ENCODE data around the gene NKX1-1. TPM values are rescaled to one million over a fixed set of nuclear protein-coding genes. Genes with fewer than 3 reads are reported as not detected.

The NKX1-1 gene
- total RNA-seq, 1 experiment from 2014 or later = not detected

DNA sequence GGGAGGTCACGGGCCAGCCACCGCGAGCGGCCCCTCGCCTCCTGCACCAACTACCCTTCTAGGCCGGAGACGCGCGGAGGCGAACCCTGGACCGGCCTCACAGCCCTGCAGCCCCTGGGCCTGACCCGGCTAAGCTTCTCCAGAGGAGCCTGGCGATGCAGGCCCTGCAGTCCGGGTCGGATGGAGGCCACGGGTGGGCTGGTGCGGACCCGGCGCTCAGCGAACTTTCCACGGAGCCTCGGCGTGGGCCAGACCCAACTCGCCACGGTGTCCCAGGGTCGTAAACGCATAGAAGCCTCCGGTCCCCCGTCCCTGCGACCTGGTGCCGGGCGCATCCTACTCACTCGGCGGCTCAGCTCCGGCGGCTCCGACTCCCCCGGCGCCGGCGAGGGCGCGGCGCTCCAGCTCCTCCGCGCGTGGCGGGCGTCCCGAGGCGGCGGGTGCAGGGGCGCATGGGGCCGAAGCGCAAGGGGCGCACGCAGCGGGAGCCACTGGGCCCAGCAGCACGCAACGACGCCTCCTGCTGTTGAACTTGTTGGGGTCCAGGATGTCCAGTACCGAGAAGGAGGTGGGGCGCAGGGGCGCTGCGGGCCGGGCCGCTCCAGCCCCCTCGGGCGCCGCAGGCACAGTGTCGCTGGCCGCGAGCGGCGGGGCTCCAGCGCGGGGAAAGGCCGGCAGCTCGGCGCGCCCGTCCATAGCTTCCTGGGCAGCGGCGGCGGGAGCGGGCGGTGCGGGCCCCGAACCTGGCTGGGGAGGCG is 427 bp downstream of the NKX1-1 start:
- no peaks in the 10 kb centered on the region for H3K36me3 ChIP-seq (ENCODE audit: low read depth)
- BruUV-seq (replicated peaks) = no TSS peak
- TF ChIP-seq, protein P1, sequence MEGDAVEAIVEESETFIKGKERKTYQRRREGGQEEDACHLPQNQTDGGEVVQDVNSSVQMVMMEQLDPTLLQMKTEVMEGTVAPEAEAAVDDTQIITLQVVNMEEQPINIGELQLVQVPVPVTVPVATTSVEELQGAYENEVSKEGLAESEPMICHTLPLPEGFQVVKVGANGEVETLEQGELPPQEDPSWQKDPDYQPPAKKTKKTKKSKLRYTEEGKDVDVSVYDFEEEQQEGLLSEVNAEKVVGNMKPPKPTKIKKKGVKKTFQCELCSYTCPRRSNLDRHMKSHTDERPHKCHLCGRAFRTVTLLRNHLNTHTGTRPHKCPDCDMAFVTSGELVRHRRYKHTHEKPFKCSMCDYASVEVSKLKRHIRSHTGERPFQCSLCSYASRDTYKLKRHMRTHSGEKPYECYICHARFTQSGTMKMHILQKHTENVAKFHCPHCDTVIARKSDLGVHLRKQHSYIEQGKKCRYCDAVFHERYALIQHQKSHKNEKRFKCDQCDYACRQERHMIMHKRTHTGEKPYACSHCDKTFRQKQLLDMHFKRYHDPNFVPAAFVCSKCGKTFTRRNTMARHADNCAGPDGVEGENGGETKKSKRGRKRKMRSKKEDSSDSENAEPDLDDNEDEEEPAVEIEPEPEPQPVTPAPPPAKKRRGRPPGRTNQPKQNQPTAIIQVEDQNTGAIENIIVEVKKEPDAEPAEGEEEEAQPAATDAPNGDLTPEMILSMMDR (conservative IDR thresholded peaks at IDR 0.05) = no peak
- TF ChIP-seq EZH2 (IDR thresholded peaks at IDR 0.05; ENCODE audit: low read depth) = no peak
- H3K4me1 ChIP-seq (replicated peaks; ENCODE audit: insufficient read depth) = no peaks in the 10 kb centered on the region
- POLR2A ChIA-PET (ENCODE audit: unreplicated experiment) = no interaction called here
- no peaks in the 10 kb centered on the region for H3K9me3 ChIP-seq (ENCODE audit: insufficient read depth, low read depth)
- no peaks in the 10 kb centered on the region for H3K79me2 ChIP-seq (ENCODE audit: low read depth)
- H3K4me3 ChIP-seq = no peak overlapping the region
- no peak for DNase-seq
- H3K4me2 ChIP-seq = no peak overlapping the region
- H3F3A ChIP-seq (ENCODE audit: insufficient read depth, low read depth) = no peaks in the 10 kb centered on the region
- no peaks in the 10 kb centered on the region for H3K9me2 ChIP-seq (ENCODE audit: insufficient read depth)
- no peak overlapping the region for H3K27ac ChIP-seq
- no peaks in the 10 kb centered on the region for H4K20me1 ChIP-seq (ENCODE audit: insufficient read depth)
- CTCF ChIA-PET = no interaction called here
- intact Hi-C loops (cut with micrococcal nuclease; ENCODE audit: unreplicated experiment) = no loop called here
- H3K27me3 ChIP-seq (ENCODE audit: insufficient read depth, low read depth) = peaks cover 36% of the 10 kb centered on the region
- no peak overlapping the region for H2AFZ ChIP-seq

DNA sequence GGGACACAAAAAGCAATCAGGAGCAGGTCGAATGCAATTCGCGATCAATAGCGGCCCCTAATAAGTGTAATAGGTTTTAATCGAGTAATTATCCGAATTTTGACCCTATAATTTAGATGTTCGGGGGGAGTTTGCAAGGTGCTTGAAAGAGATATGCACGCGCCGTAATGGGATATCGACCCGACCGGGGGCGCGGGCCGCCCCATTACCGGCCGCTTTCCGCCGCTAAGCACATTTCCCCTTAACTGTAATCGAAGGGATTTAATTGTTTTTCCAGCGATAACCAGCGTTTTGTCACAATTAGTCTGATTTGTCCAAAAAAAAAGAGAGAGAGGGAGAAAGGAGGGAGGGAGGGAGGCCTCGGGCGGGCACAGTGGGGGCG is 997 bp downstream of the NKX1-1 start:
- Histone ChIP-seq H3K9me3 (ENCODE audit: insufficient read depth, low read depth) (no peaks in the 10 kb centered on the region), H3K27me3 (ENCODE audit: insufficient read depth, low read depth) (peaks cover 36% of the 10 kb centered on the region), H3K79me2 (ENCODE audit: low read depth) (no peaks in the 10 kb centered on the region), H3K4me2 (no peak overlapping the region), H3K9me2 (ENCODE audit: insufficient read depth) (no peaks in the 10 kb centered on the region), H3K4me1 (replicated peaks; ENCODE audit: insufficient read depth) (no peaks in the 10 kb centered on the region), H3K36me3 (ENCODE audit: low read depth) (no peaks in the 10 kb centered on the region), H3K27ac (no peak overlapping the region), H4K20me1 (ENCODE audit: insufficient read depth) (no peaks in the 10 kb centered on the region), H2AFZ (no peak overlapping the region), H3F3A (ENCODE audit: insufficient read depth, low read depth) (no peaks in the 10 kb centered on the region), H3K4me3 (no peak overlapping the region)
- ChIA-PET POLR2A (ENCODE audit: unreplicated experiment) (no interaction called here), CTCF (no interaction called here)
- DNase-seq = no peak
- intact Hi-C loops (cut with micrococcal nuclease; ENCODE audit: unreplicated experiment) = no loop called here
- TF ChIP-seq, protein P1 (conservative IDR thresholded peaks at IDR 0.05) = no peak
- TF ChIP-seq EZH2 (IDR thresholded peaks at IDR 0.05; ENCODE audit: low read depth) = no peak
- BruUV-seq (replicated peaks) = no TSS peak

DNA sequence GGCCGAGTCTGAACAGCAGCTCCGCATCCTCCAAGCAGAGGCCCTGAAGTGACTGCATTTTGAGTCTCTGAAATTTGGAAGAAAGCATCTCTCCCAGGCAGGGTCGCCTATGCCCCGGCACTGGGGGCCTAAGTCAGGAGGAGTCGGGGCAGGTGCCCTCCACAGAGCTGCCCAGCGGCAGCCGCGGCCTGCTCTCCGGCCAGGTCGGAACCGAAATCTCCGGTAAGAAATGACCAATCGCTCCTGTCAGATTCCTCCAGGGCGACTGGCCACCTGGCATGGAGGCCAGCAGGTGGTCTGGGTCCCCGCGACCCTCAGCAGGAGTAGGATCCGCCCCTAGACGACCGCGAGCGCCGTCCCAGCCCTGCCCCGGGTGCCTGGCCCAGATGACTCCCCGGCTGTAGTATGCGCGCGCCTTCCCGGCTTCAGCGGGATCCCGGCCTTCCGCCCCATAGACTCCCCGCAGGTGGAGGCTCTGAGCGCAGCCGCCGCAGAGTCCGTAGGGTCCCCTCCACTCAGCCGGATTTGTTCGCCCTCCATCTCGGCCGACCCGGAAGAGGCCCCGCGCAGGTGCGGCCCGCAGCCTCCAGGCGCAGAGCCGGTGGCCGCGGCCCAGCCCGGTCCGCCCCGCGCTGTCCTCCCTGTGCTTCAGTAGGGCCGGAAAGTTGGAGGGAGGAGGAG is 1.5 kb downstream of the NKX1-1 start:
- POLR2A ChIA-PET (ENCODE audit: unreplicated experiment) = no interaction called here
- no peaks in the 10 kb centered on the region for H3F3A ChIP-seq (ENCODE audit: insufficient read depth, low read depth)

More for the DNA sequence above, 1.5 kb downstream of the NKX1-1 start:
- CTCF ChIA-PET = no interaction called here
- H3K4me3 ChIP-seq = no peak overlapping the region
- H3K9me3 ChIP-seq (ENCODE audit: insufficient read depth, low read depth) = no peaks in the 10 kb centered on the region
- H3K9me2 ChIP-seq (ENCODE audit: insufficient read depth) = no peaks in the 10 kb centered on the region
- no peak overlapping the region for H3K27ac ChIP-seq
- no peak overlapping the region for H2AFZ ChIP-seq
- no peak overlapping the region for H3K4me2 ChIP-seq
- no peak for TF ChIP-seq EZH2 (IDR thresholded peaks at IDR 0.05; ENCODE audit: low read depth)
- TF ChIP-seq, protein P1 (conservative IDR thresholded peaks at IDR 0.05) = no peak
- H3K36me3 ChIP-seq (ENCODE audit: low read depth) = no peaks in the 10 kb centered on the region
- BruUV-seq (replicated peaks) = no TSS peak
- intact Hi-C loops (cut with micrococcal nuclease; ENCODE audit: unreplicated experiment) = no loop called here
- no peaks in the 10 kb centered on the region for H3K79me2 ChIP-seq (ENCODE audit: low read depth)
- H4K20me1 ChIP-seq (ENCODE audit: insufficient read depth) = no peaks in the 10 kb centered on the region
- DNase-seq = no peak
- H3K4me1 ChIP-seq (replicated peaks; ENCODE audit: insufficient read depth) = no peaks in the 10 kb centered on the region
- peaks cover 36% of the 10 kb centered on the region for H3K27me3 ChIP-seq (ENCODE audit: insufficient read depth, low read depth)
